GM13977 (cell line): ENCODE measurements around the gene PPM1H.
"Not testable (repeated sequence)": the region's sequence is repeated elsewhere in the genome, so short reads cannot be mapped to it uniquely, and the experiment has no call there.

Source experiments
- DNase-seq: peaks from one replicate; pipeline ENCODE4 v3.0.0; 2012; ENCODE audit warnings: low spot score
- CTCF ChIP-seq: IDR thresholded peaks from 2 replicates; pipeline ENCODE4 v1.5.1; 2012; ENCODE audit warnings: mild to moderate bottlenecking, control low read depth; ENCODE audit not compliant: insufficient read depth; ENCODE audit errors: extremely low read depth, missing control alignments
- in situ Hi-C: fragments of 300-500 bp; cut with MboI; formaldehyde crosslinking; loops from one replicate; pipeline ENCODE4 v1.12.0; 2022; ENCODE audit warnings: low sequenced_read_pairs, low pct_unique_long_range_greater_than_20kb, mixed read lengths, inconsistent platforms; ENCODE audit not compliant: unreplicated experiment

The PPM1H gene

DNA sequence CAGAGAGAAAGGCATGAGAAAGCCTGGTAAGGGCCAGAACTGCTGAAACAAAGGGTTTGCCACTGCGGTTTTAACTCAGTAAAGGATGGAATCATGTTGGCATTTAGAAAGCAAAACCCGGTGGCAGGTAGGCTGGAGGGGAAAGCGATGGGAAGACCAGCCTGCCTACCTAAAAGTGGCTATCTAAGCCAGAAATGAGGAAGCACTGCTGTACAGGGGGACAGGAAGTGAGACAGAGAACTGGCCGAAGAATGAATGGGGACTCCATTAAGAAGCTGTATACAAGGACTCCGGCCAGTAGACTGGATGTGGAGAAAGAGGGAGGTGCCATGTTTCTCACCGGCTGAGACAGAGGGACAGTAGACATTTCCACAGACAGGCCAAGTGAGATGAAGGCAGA lies 48.2 kb downstream of the PPM1H start:
- TF ChIP-seq CTCF, result no peak
- in situ Hi-C loops, result no loop called here
- no peak for DNase-seq

GRCh38 chr12:62885242-62885641 lies 49.7 kb downstream of the PPM1H start:
- no peak for TF ChIP-seq CTCF
- in situ Hi-C loops, result no loop called here

GRCh38 chr12:62884832-62885231 lies 50.1 kb downstream of the PPM1H start:
- DNase-seq, in situ Hi-C loops: not testable (repeated sequence)

More at GRCh38 chr12:62885242-62885641, 49.7 kb downstream of the PPM1H start:
- DNase-seq, result no peak

DNA sequence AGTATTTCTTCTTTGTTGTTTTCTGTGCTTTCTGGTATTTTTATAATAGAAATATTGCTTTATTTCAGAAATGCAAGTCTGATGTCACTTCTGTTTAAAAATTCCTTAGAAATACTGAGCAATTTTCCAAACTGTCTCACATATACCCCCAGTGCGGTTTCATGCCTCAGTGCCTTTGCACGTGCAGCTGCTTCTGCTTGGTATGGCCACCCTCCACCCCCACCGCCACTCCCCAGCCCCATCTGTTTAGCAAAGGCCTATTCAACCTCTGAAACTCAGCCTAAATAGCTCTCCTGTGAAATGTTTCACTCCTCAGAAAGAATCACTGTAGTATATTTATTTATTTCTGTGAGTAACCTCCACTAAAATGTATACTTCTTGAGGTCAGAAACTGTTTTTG lies 52.3 kb downstream of the PPM1H start:
- in situ Hi-C loops, result no loop called here
- DNase-seq, result no peak
- no peak for TF ChIP-seq CTCF

DNA sequence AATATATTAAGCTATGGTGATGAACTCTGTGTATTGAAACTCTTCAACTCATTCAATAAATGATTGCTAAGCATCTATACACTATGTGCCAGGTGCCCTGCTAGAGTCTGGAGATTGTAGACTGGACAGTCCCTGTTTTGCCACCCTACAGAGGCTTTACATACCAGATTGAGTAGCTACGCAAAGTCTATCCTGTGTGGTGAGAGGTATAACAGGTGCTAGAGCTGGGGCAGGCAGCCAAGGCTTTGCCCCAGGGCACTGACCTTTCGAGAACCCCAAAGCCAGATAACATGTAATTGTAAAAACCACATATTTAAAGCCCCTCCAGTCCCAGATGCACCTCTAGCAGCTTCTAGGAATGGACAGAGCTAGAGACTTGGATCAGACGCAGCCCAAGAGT lies 52.8 kb downstream of the PPM1H start:
- no peak for TF ChIP-seq CTCF
- in situ Hi-C loops, result no loop called here
- no peak for DNase-seq

DNA sequence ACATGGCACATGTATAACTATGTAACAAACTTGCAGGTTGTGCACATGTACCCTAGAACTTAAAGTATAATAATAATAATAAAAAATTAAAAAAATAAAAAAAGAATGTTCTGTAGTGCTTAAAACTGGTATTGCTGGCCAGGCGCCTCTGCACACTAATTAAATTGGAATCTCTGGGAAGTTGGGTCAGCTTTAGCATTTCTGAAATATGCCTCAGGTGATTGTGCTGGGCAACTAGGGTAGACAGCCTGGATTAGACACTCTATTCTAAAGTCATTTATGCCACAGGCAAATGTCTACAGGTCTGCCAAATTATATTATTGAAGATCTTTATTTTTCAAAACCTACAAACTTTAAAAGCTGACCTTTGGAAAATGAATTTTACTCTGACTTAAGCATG lies 55.3 kb downstream of the PPM1H start:
- in situ Hi-C loops, result no loop called here
- no peak for DNase-seq
- no peak for TF ChIP-seq CTCF

DNA sequence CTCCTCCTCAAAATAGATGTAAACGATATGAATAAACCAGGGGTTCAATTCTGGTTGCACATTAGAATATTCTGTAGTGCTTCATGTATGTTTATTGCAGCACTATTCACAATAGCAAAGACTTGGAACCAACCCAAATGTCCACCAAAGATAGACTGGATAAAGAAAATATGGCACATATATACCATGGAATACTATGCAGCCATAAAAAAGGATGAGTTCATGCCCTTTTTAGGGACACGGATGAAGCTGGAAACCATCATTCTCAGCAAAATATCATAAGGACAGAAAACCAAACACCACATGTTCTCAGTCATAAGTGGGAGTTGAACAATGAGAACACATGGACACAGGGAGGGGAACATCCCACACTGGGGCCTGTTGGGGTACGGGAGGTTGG lies 55.7 kb downstream of the PPM1H start:
- in situ Hi-C loops, result not testable (repeated sequence)

DNA sequence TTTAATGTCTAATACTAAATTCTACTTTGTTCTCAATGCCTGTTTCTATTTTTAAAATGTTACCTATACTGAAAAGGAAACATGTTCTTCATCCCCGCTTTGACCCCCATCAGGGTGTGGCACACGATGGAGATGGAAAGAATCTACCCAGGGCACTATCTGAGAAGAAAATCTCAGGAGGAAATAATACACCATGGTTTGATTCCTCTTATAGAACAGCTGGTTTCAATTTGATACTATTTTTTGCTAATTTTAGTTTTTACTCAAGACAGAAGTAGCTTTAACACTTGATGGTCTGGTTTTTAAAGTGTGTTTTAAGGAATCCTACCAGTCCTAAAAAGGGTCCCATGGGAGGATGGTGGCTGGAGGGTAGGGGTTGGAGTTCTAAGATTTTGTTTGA lies 56.7 kb downstream of the PPM1H start:
- TF ChIP-seq CTCF, result no peak
- no peak for DNase-seq
- in situ Hi-C loops, result no loop called here

More for the DNA sequence above, 55.7 kb downstream of the PPM1H start:
- not testable (repeated sequence) for DNase-seq
